DMS153 (cell line): ENCODE results near the gene VAV3.
A peak's percentile ranks its signal among the peaks of the same experiment; 100 is the strongest.
"Not testable (repeated sequence)": the region's sequence is repeated elsewhere in the genome, so short reads cannot be mapped to it uniquely, and the experiment has no call there.

ENCODE experiments used
- DNase-seq: peaks from one replicate; lab custom pipeline; 2025; lab: John Stamatoyannopoulos, UW

The VAV3 gene

GRCh38 chr1:107683191-107683657, 281.8 kb downstream of the VAV3 start:
- peak; percentile 5 for DNase-seq

- DNase-seq, result no peak
Observed at GRCh38 chr1:107682467-107682866, 282.5 kb downstream of the VAV3 start.

GRCh38 chr1:107681001-107681479, 283.9 kb downstream of the VAV3 start:
- DNase-seq, result no peak

- DNase-seq, result no peak
Observed at GRCh38 chr1:107680579-107680985, 284.4 kb downstream of the VAV3 start.

GRCh38 chr1:107679411-107679953, 285.5 kb downstream of the VAV3 start:
- DNase-seq, result no peak

GRCh38 chr1:107678993-107679392, 286.0 kb downstream of the VAV3 start:
- no peak for DNase-seq

- no peak for DNase-seq
Observed at GRCh38 chr1:107677697-107678096, 287.3 kb downstream of the VAV3 start.

GRCh38 chr1:107674486-107674885, 290.5 kb downstream of the VAV3 start:
- no peak for DNase-seq

GRCh38 chr1:107673006-107673405, 292.0 kb downstream of the VAV3 start:
- DNase-seq, result no peak

- DNase-seq, result no peak
Observed at GRCh38 chr1:107670397-107671040, 294.5 kb downstream of the VAV3 start.

GRCh38 chr1:107669996-107670395, 295.0 kb downstream of the VAV3 start:
- peak; percentile 46 for DNase-seq

GRCh38 chr1:107668762-107669161, 296.2 kb downstream of the VAV3 start:
- DNase-seq, result no peak

GRCh38 chr1:107666493-107666892, 298.5 kb downstream of the VAV3 start:
- no peak for DNase-seq

- DNase-seq, result no peak
Observed at GRCh38 chr1:107664982-107665925, 299.7 kb downstream of the VAV3 start.

- no peak for DNase-seq
Observed at GRCh38 chr1:107662971-107663370, 302.0 kb downstream of the VAV3 start.

- no peak for DNase-seq
Observed at GRCh38 chr1:107661158-107661557, 303.8 kb downstream of the VAV3 start.

- DNase-seq, result no peak
Observed at GRCh38 chr1:107659961-107660360, 305.0 kb downstream of the VAV3 start.

- no peak for DNase-seq
Observed at GRCh38 chr1:107657356-107657755, 307.6 kb downstream of the VAV3 start.

- DNase-seq, result no peak
Observed at GRCh38 chr1:107653765-107654164, 311.2 kb downstream of the VAV3 start.

GRCh38 chr1:107653005-107653404, 312.0 kb downstream of the VAV3 start:
- no peak for DNase-seq

- DNase-seq, result not testable (repeated sequence)
Observed at GRCh38 chr1:107650825-107651224, 314.2 kb downstream of the VAV3 start.

- DNase-seq, result no peak
Observed at GRCh38 chr1:107649023-107649422, 316.0 kb downstream of the VAV3 start.

- DNase-seq, result no peak
Observed at GRCh38 chr1:107648071-107648470, 316.9 kb downstream of the VAV3 start.
